Measurements from ENCODE around the gene TRAPPC12.

Gene TRAPPC12

DNA sequence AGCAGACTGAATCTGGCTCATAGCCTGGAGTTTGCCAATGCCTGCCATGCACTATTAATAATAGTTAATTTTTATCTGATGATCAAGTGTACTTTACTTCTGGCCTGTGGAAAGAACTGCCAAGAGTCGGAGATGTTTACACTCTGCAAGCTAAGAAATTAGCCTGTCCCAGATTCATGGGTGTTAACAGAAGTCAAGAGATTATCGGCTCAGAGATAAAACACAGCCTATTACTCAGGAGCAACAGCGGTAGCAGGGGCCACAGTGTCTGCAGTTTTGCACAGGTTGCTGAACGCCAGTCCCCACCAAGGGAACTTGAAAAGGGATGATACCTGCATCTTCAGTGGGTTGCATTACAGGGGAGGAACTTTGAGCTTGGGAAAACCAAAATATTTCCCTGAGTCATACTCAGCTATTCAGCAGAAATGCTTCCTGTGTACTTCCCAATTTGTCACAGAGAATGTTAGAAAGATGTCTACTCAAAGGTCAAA, 144.1 kb downstream of the TRAPPC12 start:
- Histone ChIP-seq H3K4me3 (ENCODE audit: low read depth, low read length) (peak overlapping the region; percentile 25), H3K36me3 (no peaks in the 10 kb centered on the region), H3K27me3 (no peaks in the 10 kb centered on the region), H3K9me3 (no peaks in the 10 kb centered on the region), H3K4me1 (peaks cover 18% of the 10 kb centered on the region)
- no peak for TF ChIP-seq CTCF (IDR thresholded peaks at IDR 0.05; ENCODE audit: low read depth, low read length)
- no peak for DNase-seq

DNA sequence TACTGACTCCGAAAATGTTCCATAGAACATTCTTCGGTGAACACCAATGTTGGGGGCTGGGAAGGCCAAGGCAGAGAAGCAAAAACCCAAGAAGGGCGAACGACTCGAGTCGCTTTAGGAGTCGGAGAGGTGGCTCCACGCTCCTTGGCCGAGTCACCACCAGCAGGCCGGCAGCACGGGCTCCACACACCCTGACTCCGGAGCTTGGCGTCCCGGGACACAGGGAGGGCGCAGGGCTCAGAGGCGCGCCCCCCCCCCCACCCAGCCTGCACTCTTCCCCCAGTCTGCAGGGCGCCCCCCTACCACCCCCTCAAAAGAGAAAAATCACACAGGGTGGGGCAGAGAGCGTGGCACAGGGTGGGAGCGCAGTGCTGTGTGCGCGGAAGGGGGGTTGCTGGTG, 147.4 kb downstream of the TRAPPC12 start:
- H3K9me3 ChIP-seq: no peaks in the 10 kb centered on the region
- no peak for DNase-seq

GRCh38 chr2:3527886-3528785, 148.6 kb downstream of the TRAPPC12 start:
- no peak for DNase-seq
- Histone ChIP-seq H3K4me1 (peaks cover 18% of the 10 kb centered on the region), H3K4me3 (ENCODE audit: low read depth, low read length) (no peak overlapping the region), H3K36me3 (no peaks in the 10 kb centered on the region), H3K9me3 (no peaks in the 10 kb centered on the region), H3K27me3 (no peaks in the 10 kb centered on the region)
- TF ChIP-seq CTCF (IDR thresholded peaks at IDR 0.05; ENCODE audit: low read depth, low read length): no peak

More for the DNA sequence above, 147.4 kb downstream of the TRAPPC12 start:
- TF ChIP-seq CTCF (IDR thresholded peaks at IDR 0.05; ENCODE audit: low read depth, low read length): no peak
- Histone ChIP-seq H3K36me3 (no peaks in the 10 kb centered on the region), H3K4me1 (peaks cover 18% of the 10 kb centered on the region), H3K4me3 (ENCODE audit: low read depth, low read length) (no peak overlapping the region), H3K27me3 (no peaks in the 10 kb centered on the region)
